ENCODE data around the gene KIF17.
"Not testable (repeated sequence)": the region's sequence is repeated elsewhere in the genome, so short reads cannot be mapped to it uniquely, and the experiment has no call there.

Gene KIF17

GRCh38 chr1:20723537-20724363, 5.9 kb upstream of the KIF17 start:
- H3K36me3 Mint-ChIP-seq (ENCODE audit: low read depth): no peaks in the 10 kb centered on the region
- no peak overlapping the region for H3K4me3 Mint-ChIP-seq
- peaks cover 24% of the 10 kb centered on the region for H3K27me3 Mint-ChIP-seq (ENCODE audit: low read depth)
- H3K9me3 Mint-ChIP-seq: no peaks in the 10 kb centered on the region
- H3K4me1 Mint-ChIP-seq (ENCODE audit: low read depth): peaks cover 2% of the 10 kb centered on the region
- no peak overlapping the region for H3K27ac Mint-ChIP-seq

GRCh38 chr1:20723159-20723536, 5.3 kb upstream of the KIF17 start:
- Mint-ChIP-seq H3K9me3 (no peaks in the 10 kb centered on the region), H3K4me1 (ENCODE audit: low read depth) (peaks cover 4% of the 10 kb centered on the region), H3K27ac (no peak overlapping the region), H3K36me3 (ENCODE audit: low read depth) (no peaks in the 10 kb centered on the region), H3K4me3 (no peak overlapping the region), H3K27me3 (ENCODE audit: low read depth) (peaks cover 24% of the 10 kb centered on the region)

GRCh38 chr1:20721117-20722061, 3.6 kb upstream of the KIF17 start:
- Mint-ChIP-seq H3K36me3 (ENCODE audit: low read depth) (no peaks in the 10 kb centered on the region), H3K9me3 (no peaks in the 10 kb centered on the region), H3K27me3 (ENCODE audit: low read depth) (peaks cover 30% of the 10 kb centered on the region), H3K27ac (no peak overlapping the region), H3K4me3 (no peak overlapping the region), H3K4me1 (ENCODE audit: low read depth) (peaks cover 7% of the 10 kb centered on the region)

- H3K4me3 Mint-ChIP-seq: no peak overlapping the region
- H3K4me1 Mint-ChIP-seq (ENCODE audit: low read depth): peaks cover 9% of the 10 kb centered on the region
- no peak overlapping the region for H3K27ac Mint-ChIP-seq
- no peaks in the 10 kb centered on the region for H3K36me3 Mint-ChIP-seq (ENCODE audit: low read depth)
- peaks cover 37% of the 10 kb centered on the region for H3K27me3 Mint-ChIP-seq (ENCODE audit: low read depth)
- no peaks in the 10 kb centered on the region for H3K9me3 Mint-ChIP-seq
These were observed 2.9 kb upstream of the KIF17 start for GRCh38 chr1:20720631-20721091.

- Mint-ChIP-seq H3K4me3 (no peak overlapping the region), H3K27me3 (ENCODE audit: low read depth) (peaks cover 42% of the 10 kb centered on the region), H3K36me3 (ENCODE audit: low read depth) (no peaks in the 10 kb centered on the region), H3K9me3 (no peaks in the 10 kb centered on the region), H3K27ac (no peak overlapping the region), H3K4me1 (ENCODE audit: low read depth) (peaks cover 9% of the 10 kb centered on the region)
These were observed 2.2 kb upstream of the KIF17 start for GRCh38 chr1:20719871-20720620.

- H3K27ac Mint-ChIP-seq: no peak overlapping the region
These were observed 1.5 kb upstream of the KIF17 start for GRCh38 chr1:20719261-20719660.

GRCh38 chr1:20718343-20718882, 606 bp upstream of the KIF17 start:
- not testable (repeated sequence) for H3K9me3 Mint-ChIP-seq; H3K4me1 Mint-ChIP-seq (ENCODE audit: low read depth); H3K36me3 Mint-ChIP-seq (ENCODE audit: low read depth)
- peak overlapping the region; percentile 56 for H3K4me3 Mint-ChIP-seq
- peak overlapping the region; percentile 39 for H3K27ac Mint-ChIP-seq
- peaks cover 42% of the 10 kb centered on the region for H3K27me3 Mint-ChIP-seq (ENCODE audit: low read depth)

More at GRCh38 chr1:20719261-20719660, 1.5 kb upstream of the KIF17 start:
- H3K4me3 Mint-ChIP-seq: no peak overlapping the region
- H3K27me3 Mint-ChIP-seq (ENCODE audit: low read depth): peaks cover 42% of the 10 kb centered on the region
- H3K36me3 Mint-ChIP-seq (ENCODE audit: low read depth): no peaks in the 10 kb centered on the region
- peaks cover 9% of the 10 kb centered on the region for H3K4me1 Mint-ChIP-seq (ENCODE audit: low read depth)
- H3K9me3 Mint-ChIP-seq: no peaks in the 10 kb centered on the region

- peak overlapping the region; percentile 63 for H3K4me3 Mint-ChIP-seq
- no peaks in the 10 kb centered on the region for H3K36me3 Mint-ChIP-seq (ENCODE audit: low read depth)
- no peak overlapping the region for H3K27ac Mint-ChIP-seq
- H3K27me3 Mint-ChIP-seq (ENCODE audit: low read depth): peaks cover 42% of the 10 kb centered on the region
- H3K4me1 Mint-ChIP-seq (ENCODE audit: low read depth): peaks cover 9% of the 10 kb centered on the region
- no peaks in the 10 kb centered on the region for H3K9me3 Mint-ChIP-seq
These were observed 1.6 kb downstream of the KIF17 start for GRCh38 chr1:20716232-20716631.

- Mint-ChIP-seq H3K36me3 (ENCODE audit: low read depth) (no peaks in the 10 kb centered on the region), H3K4me1 (ENCODE audit: low read depth) (peaks cover 9% of the 10 kb centered on the region), H3K27me3 (ENCODE audit: low read depth) (peaks cover 42% of the 10 kb centered on the region), H3K4me3 (no peak overlapping the region), H3K27ac (no peak overlapping the region), H3K9me3 (no peaks in the 10 kb centered on the region)
These were observed 2.4 kb downstream of the KIF17 start for GRCh38 chr1:20715406-20715805.

- H3K36me3 Mint-ChIP-seq (ENCODE audit: low read depth): no peaks in the 10 kb centered on the region
- peaks cover 7% of the 10 kb centered on the region for H3K4me1 Mint-ChIP-seq (ENCODE audit: low read depth)
- H3K27me3 Mint-ChIP-seq (ENCODE audit: low read depth): peaks cover 24% of the 10 kb centered on the region
- H3K9me3 Mint-ChIP-seq: no peaks in the 10 kb centered on the region
- H3K27ac Mint-ChIP-seq: no peak overlapping the region
- no peak overlapping the region for H3K4me3 Mint-ChIP-seq
These were observed 4.4 kb downstream of the KIF17 start for GRCh38 chr1:20713440-20713839.

GRCh38 chr1:20712215-20712577, 5.6 kb downstream of the KIF17 start:
- Mint-ChIP-seq H3K36me3 (ENCODE audit: low read depth) (no peaks in the 10 kb centered on the region), H3K4me1 (ENCODE audit: low read depth) (peaks cover 4% of the 10 kb centered on the region), H3K4me3 (no peak overlapping the region), H3K27ac (no peak overlapping the region), H3K27me3 (ENCODE audit: low read depth) (peaks cover 19% of the 10 kb centered on the region), H3K9me3 (no peaks in the 10 kb centered on the region)

- Mint-ChIP-seq H3K4me1 (ENCODE audit: low read depth) (peaks cover 3% of the 10 kb centered on the region), H3K4me3 (no peak overlapping the region), H3K36me3 (ENCODE audit: low read depth) (no peaks in the 10 kb centered on the region), H3K27me3 (ENCODE audit: low read depth) (peaks cover 14% of the 10 kb centered on the region), H3K9me3 (no peaks in the 10 kb centered on the region), H3K27ac (no peak overlapping the region)
These were observed 6.3 kb downstream of the KIF17 start for GRCh38 chr1:20711285-20712214.

GRCh38 chr1:20710469-20711284, 7.1 kb downstream of the KIF17 start:
- no peaks in the 10 kb centered on the region for H3K36me3 Mint-ChIP-seq (ENCODE audit: low read depth)
- H3K27ac Mint-ChIP-seq: no peak overlapping the region
- no peaks in the 10 kb centered on the region for H3K4me1 Mint-ChIP-seq (ENCODE audit: low read depth)
- H3K27me3 Mint-ChIP-seq (ENCODE audit: low read depth): peaks cover 5% of the 10 kb centered on the region
- no peak overlapping the region for H3K4me3 Mint-ChIP-seq
- no peaks in the 10 kb centered on the region for H3K9me3 Mint-ChIP-seq

All from T-helper 1 cell treated with Interleukin-12 subunit alpha and Interleukin-12 subunit beta and Interleukin-4 antibody, amounts not matched to agents 30 μg/mL and 1 μg/mL, for 36 hours (primary cell).